Measurements from ENCODE around the gene SLC25A4. TPM values are rescaled to one million over a fixed set of nuclear protein-coding genes. Genes with fewer than 3 reads are reported as not detected.

SLC25A4 gene
- total RNA-seq, 2 donors from 2014 or later, result 37.9 to 43.9 TPM

Other genes with a start within 250 kb of the SLC25A4 start
- not detected for gene HELT, start 124.8 kb upstream of the SLC25A4 start, total RNA-seq
- gene CFAP97, start 60.7 kb downstream of the SLC25A4 start, total RNA-seq, result 10 to 100 TPM; 13.9 to 14.0 TPM
- gene SNX25, start 66.3 kb downstream of the SLC25A4 start, total RNA-seq, result 10 to 100 TPM; 10.6 to 24.2 TPM

Measured in left colon (tissue), 2 donors.